Common myeloid progenitor, CD34-positive (primary cell): ENCODE data around the gene DGKE.
A peak's percentile ranks its signal among the peaks of the same experiment; 100 is the strongest.

Experiments
- CTCF ChIA-PET: fragments of 350-600 bp; sonication (Branson Sonifier 250); formaldehyde crosslinking; loops from one replicate; lab custom pipeline; 2021; ENCODE audit warnings: antibody characterized with exemption; lab: Charles Lee
- POLR2A ChIA-PET: fragments of 350-600 bp; sonication (Branson Sonifier 250); formaldehyde crosslinking; loops from one replicate; lab custom pipeline; 2021; ENCODE audit warnings: antibody characterized with exemption; lab: Charles Lee
- DNase-seq, 3 donors: peaks; one replicate each; pipeline versions ENCODE4 v3.0.0 to v3.0.0-alpha.2; 2013
- H3K27ac ChIP-seq, 2 experiments: 1 replicate in 1 of 2; 2 replicates in 1 of 2; pipeline ENCODE4 v1.7.0; 2013; ENCODE audit warnings: inconsistent platforms in 2 of 2, low read length in 2 of 2, mild to moderate bottlenecking in 2 of 2, low read depth in 1 of 2, moderate library complexity in 1 of 2; ENCODE audit not compliant: severe bottlenecking in 2 of 2, insufficient read depth in 1 of 2, poor library complexity in 1 of 2
- H3K27me3 ChIP-seq, 5 experiments: replicated peaks in 2 of 5; 1 replicate in 3 of 5; 2 replicates in 2 of 5; pipeline versions ENCODE4 v1.6.1 to v1.7.0; 2013; ENCODE audit warnings: low read length in 4 of 5, mild to moderate bottlenecking in 2 of 5, moderate library complexity in 2 of 5, inconsistent platforms in 1 of 5; ENCODE audit not compliant: insufficient read depth in 5 of 5, control insufficient read depth in 4 of 5
- H3K36me3 ChIP-seq, 4 experiments: 1 replicate in 2 of 4; 2 replicates in 2 of 4; pipeline versions ENCODE4 v1.6.1 to v1.7.0; 2013; ENCODE audit warnings: low read length in 3 of 4, control low read depth in 1 of 4, mild to moderate bottlenecking in 1 of 4; ENCODE audit not compliant: control insufficient read depth in 4 of 4, insufficient read depth in 4 of 4
- H3K4me1 ChIP-seq, 4 experiments: 1 replicate in 3 of 4; 2 replicates in 1 of 4; pipeline versions ENCODE4 v1.6.1 to v1.7.1; 2013; ENCODE audit warnings: low read length in 3 of 4, mild to moderate bottlenecking in 3 of 4, control low read depth in 1 of 4, inconsistent platforms in 1 of 4, moderate library complexity in 1 of 4; ENCODE audit not compliant: control insufficient read depth in 4 of 4, insufficient read depth in 4 of 4; ENCODE audit errors: control extremely low read depth in 1 of 4
- H3K4me3 ChIP-seq, 7 experiments: 1 replicate in 4 of 7; 2 replicates in 3 of 7; pipeline versions ENCODE4 v1.5.1 to v1.7.0; 2013; ENCODE audit warnings: mild to moderate bottlenecking in 7 of 7, low read length in 6 of 7, moderate library complexity in 6 of 7, inconsistent platforms in 2 of 7, low read depth in 2 of 7, control low read depth in 1 of 7; ENCODE audit not compliant: insufficient read depth in 4 of 7, control insufficient read depth in 1 of 7; ENCODE audit errors: extremely low read depth in 1 of 7
- H3K9me3 ChIP-seq, 5 experiments: 1 replicate in 4 of 5; 2 replicates in 1 of 5; pipeline versions ENCODE4 v1.6.1 to v1.7.1; 2013; ENCODE audit warnings: low read length in 4 of 5, mild to moderate bottlenecking in 2 of 5, inconsistent platforms in 1 of 5, low read depth in 1 of 5, moderate library complexity in 1 of 5; ENCODE audit not compliant: control insufficient read depth in 4 of 5, insufficient read depth in 2 of 5; ENCODE audit errors: control extremely low read depth in 1 of 5
- WGBS: methylation state at CpG from one replicate; pipeline ENCODE4 v1.1.5; 2013; ENCODE audit not compliant: insufficient coverage; 5-methylcytosine and 5-hydroxymethylcytosine counted together

DGKE gene

GRCh38 chr17:56913867-56914580 lies 80.1 kb downstream of the DGKE start, which contains the start of gene TRIM25:
Gene TRIM25, minus strand, starts transcription at chr17:56914049. Its CDS starts 61 bp downstream, at chr17:56913988.
- H3K4me1 ChIP-seq, result peaks cover 19 to 57% (median 42%) of the 10 kb centered on the region in 4 experiments
- no peaks in the 10 kb centered on the region for H3K27me3 ChIP-seq
- peak; percentile 87 to 94 (median 90) for DNase-seq
- POLR2A ChIA-PET, result interaction anchor here (0.5 kb wide), 1 partner anchor 1105 kb away, joined by 3 read pairs; no protein-coding TSS in a partner anchor
- peak within 1 kb of the TSS; percentile 82 to 97 (median 90) for H3K4me3 ChIP-seq
- CTCF ChIA-PET, result interaction anchor here (0.5 kb wide), 1 partner anchor 1026 kb away, joined by 3 read pairs; no protein-coding TSS in a partner anchor
- H3K36me3 ChIP-seq, result peaks cover 0 to 9% (median 3%) of the 10 kb centered on the region in 4 experiments
- 0% methylated on average over 58 of the region's 58 CpGs for WGBS
- peak within 1 kb of the TSS; percentile 70 to 92 for H3K27ac ChIP-seq
- H3K9me3 ChIP-seq, result peaks cover 0 to 3% (median 0%) of the 10 kb centered on the region in 5 experiments

DNA sequence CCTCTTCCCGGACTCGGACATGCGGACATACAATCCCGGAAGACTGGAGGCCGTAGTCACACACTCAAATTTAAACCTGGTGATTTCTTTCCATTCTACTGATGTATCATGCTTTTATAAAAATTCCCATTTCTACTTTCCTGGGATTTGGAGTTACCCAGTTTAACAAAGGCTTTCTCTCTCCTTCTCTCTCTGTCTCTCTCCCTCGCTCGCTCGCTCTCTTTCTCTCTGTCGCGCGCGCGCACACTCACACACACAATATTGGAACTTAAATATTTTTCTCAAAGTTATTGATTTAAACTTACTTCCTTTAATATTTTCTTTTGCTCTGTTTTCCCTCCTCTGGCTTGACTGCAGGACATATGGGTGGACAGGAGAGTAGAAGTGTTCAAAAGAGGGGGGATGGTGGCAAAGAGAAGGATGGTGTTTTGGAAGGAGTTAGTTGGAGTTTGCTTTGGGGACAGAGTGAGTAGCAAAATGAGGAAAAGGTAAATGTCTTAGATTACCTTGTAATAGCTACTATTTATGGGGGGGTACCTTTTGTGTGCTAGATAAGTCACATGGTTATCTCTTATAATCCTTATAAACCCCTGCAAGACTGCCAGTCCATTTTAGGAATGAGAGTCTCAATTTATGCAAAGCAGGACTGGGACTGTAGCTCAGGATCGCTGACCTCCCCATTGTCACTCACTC lies 80.8 kb downstream of the DGKE start:
- H3K4me1 ChIP-seq, result peaks cover 17 to 54% (median 40%) of the 10 kb centered on the region in 4 experiments
- DNase-seq, result peak in 1 of 3 donors; percentile 22
- H3K27ac ChIP-seq, result peak overlapping the region; percentile 70 to 92
- POLR2A ChIA-PET, result no interaction called here
- H3K36me3 ChIP-seq, result peaks cover 0 to 7% (median 3%) of the 10 kb centered on the region in 4 experiments
- H3K4me3 ChIP-seq, result peak overlapping the region in 6 of 7 experiments; percentile 82 to 97 (median 92)
- WGBS, result 9% methylated on average over 14 of the region's 14 CpGs
- CTCF ChIA-PET, result no interaction called here
- H3K27me3 ChIP-seq, result no peaks in the 10 kb centered on the region
- peaks cover 0 to 3% (median 0%) of the 10 kb centered on the region in 5 experiments for H3K9me3 ChIP-seq

DNA sequence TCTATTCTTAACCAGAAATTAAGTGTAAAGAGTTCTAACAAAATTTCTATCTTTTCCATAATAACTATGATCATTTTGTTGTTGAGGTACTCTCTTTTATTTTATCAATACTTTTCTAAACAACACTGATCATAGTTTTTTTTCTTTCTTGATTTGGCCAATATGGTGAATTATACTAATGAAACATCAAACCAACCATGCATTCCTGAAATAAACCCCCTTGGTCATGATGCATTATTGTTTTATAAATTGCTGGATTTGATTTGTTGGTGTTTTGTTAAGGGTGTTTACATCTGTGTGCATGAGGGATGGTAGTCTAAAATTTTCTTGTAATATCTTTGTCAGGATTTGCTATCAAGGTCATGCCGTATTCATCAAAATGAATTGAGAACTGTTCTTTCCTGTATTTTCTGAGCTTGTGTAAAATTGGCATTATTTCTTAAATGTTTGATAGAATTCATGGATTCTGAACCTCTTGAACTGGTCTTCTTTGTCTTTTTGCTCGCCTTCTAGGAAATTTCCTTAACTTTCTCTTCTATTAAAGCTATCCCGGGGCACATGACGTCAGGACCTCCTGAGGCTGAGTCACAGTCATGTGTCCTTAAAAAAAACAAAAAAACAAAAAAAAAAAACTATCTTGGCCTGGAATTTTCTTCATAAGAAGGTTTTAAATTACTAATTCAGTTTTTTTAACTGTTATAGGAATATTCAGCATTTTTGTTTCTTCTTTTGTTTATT lies 83.8 kb downstream of the DGKE start:
- ChIA-PET CTCF (no interaction called here), POLR2A (interaction anchor here (0.7 kb wide), 1 partner anchor 8 kb away, joined by 3 read pairs; no protein-coding TSS in a partner anchor)
- peaks cover 2 to 31% (median 14%) of the 10 kb centered on the region in 4 experiments for H3K4me1 ChIP-seq

DNA sequence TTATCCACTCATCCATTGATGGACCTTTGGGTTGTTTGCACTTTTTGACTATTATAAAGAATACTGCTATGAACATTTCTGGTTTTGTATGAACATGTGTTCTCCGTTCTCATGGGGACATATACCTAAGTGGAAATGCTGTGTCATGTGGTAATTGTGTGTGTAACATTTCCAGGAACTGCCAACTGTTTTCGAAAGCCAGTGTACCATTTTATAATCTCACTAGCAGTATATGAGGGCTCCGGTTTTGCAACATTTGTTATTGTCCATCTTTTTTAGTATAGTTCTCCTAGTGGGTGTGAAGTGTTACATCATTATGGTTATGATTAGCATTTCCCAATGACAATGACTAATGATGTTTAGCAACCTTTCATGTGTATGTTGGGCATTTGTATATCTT lies 85.0 kb downstream of the DGKE start:
- CTCF ChIA-PET, result no interaction called here
- H3K27ac ChIP-seq, result no peak overlapping the region

More for the DNA sequence above, 83.8 kb downstream of the DGKE start:
- DNase-seq, result no peak
- H3K4me3 ChIP-seq, result no peak overlapping the region
- no peaks in the 10 kb centered on the region for H3K36me3 ChIP-seq
- no peaks in the 10 kb centered on the region for H3K27me3 ChIP-seq
- H3K27ac ChIP-seq, result no peak overlapping the region
- 100% methylated on average over 2 of the region's 4 CpGs for WGBS
- H3K9me3 ChIP-seq, result peaks cover 0 to 3% (median 0%) of the 10 kb centered on the region in 5 experiments

More for the DNA sequence above, 85.0 kb downstream of the DGKE start:
- Histone ChIP-seq H3K9me3 (peaks cover 0 to 3% (median 0%) of the 10 kb centered on the region in 5 experiments), H3K4me1 (peaks cover 2 to 21% (median 7%) of the 10 kb centered on the region in 4 experiments), H3K27me3 (no peaks in the 10 kb centered on the region), H3K36me3 (no peaks in the 10 kb centered on the region), H3K4me3 (no peak overlapping the region)
- DNase-seq, result peak in 2 of 3 donors; percentile 10 to 21
- POLR2A ChIA-PET, result no interaction called here
- WGBS, result 100% methylated on average over 1 of the region's 3 CpGs
